SK-N-SH (cell line): ENCODE results near the gene ZBTB46. TPM values are rescaled to one million over a fixed set of nuclear protein-coding genes. Genes with fewer than 3 reads are reported as not detected.
A peak's percentile ranks its signal among the peaks of the same experiment; 100 is the strongest.
"Not testable (repeated sequence)": the region's sequence is repeated elsewhere in the genome, so short reads cannot be mapped to it uniquely, and the experiment has no call there.

Source experiments
- CTCF ChIA-PET: fragments of 300-600, 350-600 bp; formaldehyde crosslinking; extraction: SDS; loops from one replicate; lab custom pipeline; 2021; lab: Yijun Ruan, JAX
- POLR2A ChIA-PET: fragments of 350-600 bp; sonication (Branson Sonifier 250); formaldehyde crosslinking; extraction: SDS; loops from one replicate; lab custom pipeline; 2020; ENCODE audit warnings: antibody characterized with exemption, inconsistent platforms; lab: Yijun Ruan, JAX
- DNase-seq: peaks from one replicate; pipeline ENCODE4 v3.0.0; 2012
- H2AFZ ChIP-seq: fragments of 200-600 bp; sonication (generic); 2 replicates; pipeline ENCODE4 v1.8.1; 2016; ENCODE audit warnings: antibody characterized with exemption, mild to moderate bottlenecking, low read depth
- H3F3A ChIP-seq: fragments of 200-600 bp; sonication (generic); replicated peaks from 2 replicates; pipeline ENCODE3; 2016; ENCODE audit warnings: antibody characterized with exemption, mild to moderate bottlenecking; ENCODE audit not compliant: insufficient read depth
- H3K27ac ChIP-seq, 2 experiments: fragments of 200-500 bp in 1 of 2; fragments of 200-600 bp in 1 of 2; sonication (Bioruptor generic) in 1 of 2; sonication (generic), shearing (Covaris generic) in 1 of 2; 2 replicates each; pipeline versions ENCODE4 v1.5.1 to v1.6.1; 2014 to 2016; ENCODE audit warnings: low read depth in 2 of 2, inconsistent platforms in 1 of 2, low read length in 1 of 2, mild to moderate bottlenecking in 1 of 2, mixed read lengths in 1 of 2
- H3K27me3 ChIP-seq: fragments of 200-600 bp; sonication (generic), shearing (Covaris generic); 2 replicates; pipeline ENCODE4 v1.6.1; 2016; ENCODE audit warnings: mixed run types; ENCODE audit not compliant: insufficient read depth
- H3K36me3 ChIP-seq, 2 experiments: fragments of 200-500 bp in 1 of 2; fragments of 200-600 bp in 1 of 2; sonication (Bioruptor generic) in 1 of 2; sonication (generic) in 1 of 2; replicated peaks in 1 of 2; 2 replicates each; pipeline versions ENCODE3 to v1.5.1; 2014 to 2016; ENCODE audit warnings: low read length in 1 of 2, mild to moderate bottlenecking in 1 of 2; ENCODE audit not compliant: insufficient read depth in 2 of 2, control insufficient read depth in 1 of 2
- H3K4me1 ChIP-seq, 2 experiments: fragments of 200-500 bp in 1 of 2; fragments of 200-600 bp in 1 of 2; sonication (Bioruptor generic) in 1 of 2; sonication (generic), shearing (Covaris generic) in 1 of 2; 2 replicates each; pipeline versions ENCODE4 v1.5.1 to v1.6.1; 2014 to 2016; ENCODE audit warnings: low read depth in 1 of 2, low read length in 1 of 2, mixed run types in 1 of 2; ENCODE audit not compliant: insufficient read depth in 2 of 2, control insufficient read depth in 1 of 2
- H3K4me2 ChIP-seq: fragments of 200-600 bp; sonication (generic), shearing (Covaris generic); 2 replicates; pipeline ENCODE4 v1.6.1; 2017; ENCODE audit warnings: mixed run types
- H3K4me3 ChIP-seq, 2 experiments: fragments of 200-500 bp in 1 of 2; fragments of 200-600 bp in 1 of 2; sonication (Bioruptor generic) in 1 of 2; sonication (generic), shearing (Covaris generic) in 1 of 2; 2 replicates each; pipeline versions ENCODE4 v1.5.1 to v1.8.1; 2014 to 2016; ENCODE audit warnings: low read depth in 2 of 2, inconsistent platforms in 1 of 2, low read length in 1 of 2, mild to moderate bottlenecking in 1 of 2, mixed read lengths in 1 of 2, moderate library complexity in 1 of 2
- H3K79me2 ChIP-seq: fragments of 200-600 bp; sonication (generic); 2 replicates; pipeline ENCODE4 v1.8.1; 2017; ENCODE audit warnings: mild to moderate bottlenecking; ENCODE audit not compliant: insufficient read depth
- H3K9ac ChIP-seq: fragments of 200-600 bp; sonication (generic); 2 replicates; pipeline ENCODE4 v1.6.1; 2017; ENCODE audit warnings: mixed run types
- H3K9me2 ChIP-seq: fragments of 200-600 bp; sonication (generic); 2 replicates; pipeline ENCODE4 v1.6.1; 2017; ENCODE audit warnings: mixed run types
- H3K9me3 ChIP-seq: fragments of 200-600 bp; sonication (generic); 2 replicates; pipeline ENCODE4 v1.6.1; 2017; ENCODE audit warnings: mixed run types, mild to moderate bottlenecking, moderate library complexity
- H4K20me1 ChIP-seq: fragments of 200-600 bp; sonication (generic); 2 replicates; pipeline ENCODE4 v1.6.1; 2017; ENCODE audit warnings: mild to moderate bottlenecking, mixed run types; ENCODE audit not compliant: insufficient read depth
- CHD2 ChIP-seq: fragments of 150-350 bp; IDR thresholded peaks from 2 replicates; pipeline ENCODE4 v1.6.1; 2018; ENCODE audit warnings: low read length; ENCODE audit not compliant: partially characterized antibody
- EZH2phosphoT487 ChIP-seq: fragments of 200-600 bp; sonication (generic); IDR thresholded peaks from 2 replicates; pipeline ENCODE4 v1.6.1; 2017; ENCODE audit warnings: low read depth, mixed run types, mild to moderate bottlenecking, antibody characterized with exemption, moderate library complexity, borderline replicate concordance
- FOSL2 ChIP-seq: IDR thresholded peaks from 2 replicates; pipeline ENCODE4 v1.4.0; 2012; ENCODE audit warnings: low read depth, mild to moderate bottlenecking, moderate library complexity, borderline replicate concordance
- FOXM1 ChIP-seq: IDR thresholded peaks from 2 replicates; pipeline ENCODE4 v1.4.0; 2012; ENCODE audit warnings: low read depth, mild to moderate bottlenecking
- GATA2 ChIP-seq: sonication (generic); formaldehyde crosslinking; IDR thresholded peaks from 2 replicates; pipeline ENCODE4 v1.5.0; 2020; ENCODE audit warnings: mild to moderate bottlenecking, missing genetic modification reagents
- MAX ChIP-seq: IDR thresholded peaks from 2 replicates; pipeline ENCODE4 v1.4.0; 2012; ENCODE audit warnings: low read depth
- POLR2AphosphoS5 ChIP-seq: IDR thresholded peaks from 2 replicates; pipeline ENCODE4 v1.6.1; 2012; ENCODE audit warnings: low read depth, low read length
- RAD21 ChIP-seq: IDR thresholded peaks from 2 replicates; pipeline ENCODE4 v1.6.1; 2012; ENCODE audit warnings: mild to moderate bottlenecking, low read length
- RCOR1 ChIP-seq: fragments of 150-350 bp; IDR thresholded peaks from 2 replicates; pipeline ENCODE4 v1.6.1; 2017; ENCODE audit warnings: antibody characterized with exemption, low read length
- RFX5 ChIP-seq: IDR thresholded peaks from 2 replicates; pipeline ENCODE4 v1.6.1; 2012; ENCODE audit warnings: mild to moderate bottlenecking, improper control_type of control experiment, low read length
- RXRA ChIP-seq: IDR thresholded peaks from 2 replicates; pipeline ENCODE4 v1.4.0; 2012; ENCODE audit warnings: low read depth, mild to moderate bottlenecking, borderline replicate concordance
- SIN3A ChIP-seq: IDR thresholded peaks from 2 replicates; pipeline ENCODE4 v1.6.1; 2012; ENCODE audit warnings: low read depth, mild to moderate bottlenecking, low read length, moderate library complexity, borderline replicate concordance
- SMC3 ChIP-seq: IDR thresholded peaks from 2 replicates; pipeline ENCODE4 v1.6.1; 2012; ENCODE audit warnings: low read depth, low read length, improper control_type of control experiment
- TCF12 ChIP-seq: IDR thresholded peaks from 2 replicates; pipeline ENCODE4 v1.4.0; 2012
- whole genome bisulfite sequencing: methylation state at CpG from one replicate; pipeline ENCODE4 v1.1.6; 2017; ENCODE audit warnings: low lambda C conversion rate; 5-methylcytosine and 5-hydroxymethylcytosine counted together
- polyA plus RNA-seq, 3 experiments: library from polyadenylated mRNA; depleted of rRNA; stranded (reverse); fragments of >200 nt; gene quantifications; 2 replicates each; pipeline ENCODE4 v1.2.3, GENCODE V29; 2012
- TF ChIP-seq, protein P1 (sequence below): fragments of 200-600 bp; sonication (generic); IDR thresholded peaks from 2 replicates; pipeline ENCODE4 v1.6.1; 2017; ENCODE audit warnings: antibody characterized with exemption, mild to moderate bottlenecking, moderate library complexity

The ZBTB46 gene
- polyA plus RNA-seq, 1 of the 3 experiments (the other 2 are of a cell fraction), result 0.15 TPM

- Histone ChIP-seq H3K4me1 (peaks cover 0 to 5% of the 10 kb centered on the region in 2 experiments; a peak in 1 of 4 replicates), H3K36me3 (no peaks in the 10 kb centered on the region), H2AFZ (no peak overlapping the region), H3K27me3 (no peaks in the 10 kb centered on the region), H3K4me2 (no peak overlapping the region), H3F3A (no peaks in the 10 kb centered on the region), H3K9me3 (no peaks in the 10 kb centered on the region), H3K9ac (no peak overlapping the region), H3K9me2 (no peaks in the 10 kb centered on the region), H3K4me3 (no peak overlapping the region), H4K20me1 (no peaks in the 10 kb centered on the region), H3K27ac (no peak overlapping the region), H3K79me2 (no peaks in the 10 kb centered on the region)
- DNase-seq, result no peak
- ChIA-PET POLR2A (no interaction called here), CTCF (interaction anchor here (1.1 to 7.5 kb wide), 3 partner anchors 8 to 240 kb away, joined by 3 to 103 read pairs (median 3); no protein-coding TSS in a partner anchor)
- no peak for TF ChIP-seq TCF12
- TF ChIP-seq RFX5, result no peak
- TF ChIP-seq CHD2, result no peak
- TF ChIP-seq FOXM1, result no peak
- TF ChIP-seq MAX, result no peak
- TF ChIP-seq SIN3A, result no peak
- TF ChIP-seq EZH2phosphoT487, result no peak
- no peak for TF ChIP-seq POLR2AphosphoS5
- no peak for TF ChIP-seq GATA2
- 87% methylated on average over 13 of the region's 13 CpGs for WGBS
Measured at GRCh38 chr20:63777614-63778013, 53.5 kb downstream of the ZBTB46 start.

- H3K9me3 ChIP-seq, H3K4me3 ChIP-seq, H3K9me2 ChIP-seq, DNase-seq, H3K9ac ChIP-seq, H2AFZ ChIP-seq, H3K27me3 ChIP-seq, H3K4me2 ChIP-seq, H3K36me3 ChIP-seq, H3K27ac ChIP-seq, H4K20me1 ChIP-seq, H3F3A ChIP-seq, H3K79me2 ChIP-seq, H3K4me1 ChIP-seq, POLR2A ChIA-PET: not testable (repeated sequence)
- CTCF ChIA-PET, result interaction anchor here (1.1 to 7.5 kb wide), 4 partner anchors 9 to 239 kb away, joined by 3 to 103 read pairs (median 36); no protein-coding TSS in a partner anchor
- 82% methylated on average over 21 of the region's 23 CpGs for WGBS
Measured at GRCh38 chr20:63776875-63777274, 54.2 kb downstream of the ZBTB46 start.

GRCh38 chr20:63775096-63775978 is 55.7 kb downstream of the ZBTB46 start:
- POLR2A ChIA-PET, result no interaction called here
- peak; percentile 95 for DNase-seq

More at GRCh38 chr20:63775096-63775978, 55.7 kb downstream of the ZBTB46 start:
- peak overlapping the region; percentile 28 to 47; a peak in 3 of 4 replicates for H3K4me3 ChIP-seq
- H3K9ac ChIP-seq, result no peak overlapping the region
- H3K9me3 ChIP-seq, result no peaks in the 10 kb centered on the region
- TF ChIP-seq RXRA (no peak), FOSL2 (no peak), RCOR1 (no peak), TCF12 (no peak), RAD21 (peak; percentile 72), SMC3 (peak; percentile 53)
- TF ChIP-seq, protein P1, sequence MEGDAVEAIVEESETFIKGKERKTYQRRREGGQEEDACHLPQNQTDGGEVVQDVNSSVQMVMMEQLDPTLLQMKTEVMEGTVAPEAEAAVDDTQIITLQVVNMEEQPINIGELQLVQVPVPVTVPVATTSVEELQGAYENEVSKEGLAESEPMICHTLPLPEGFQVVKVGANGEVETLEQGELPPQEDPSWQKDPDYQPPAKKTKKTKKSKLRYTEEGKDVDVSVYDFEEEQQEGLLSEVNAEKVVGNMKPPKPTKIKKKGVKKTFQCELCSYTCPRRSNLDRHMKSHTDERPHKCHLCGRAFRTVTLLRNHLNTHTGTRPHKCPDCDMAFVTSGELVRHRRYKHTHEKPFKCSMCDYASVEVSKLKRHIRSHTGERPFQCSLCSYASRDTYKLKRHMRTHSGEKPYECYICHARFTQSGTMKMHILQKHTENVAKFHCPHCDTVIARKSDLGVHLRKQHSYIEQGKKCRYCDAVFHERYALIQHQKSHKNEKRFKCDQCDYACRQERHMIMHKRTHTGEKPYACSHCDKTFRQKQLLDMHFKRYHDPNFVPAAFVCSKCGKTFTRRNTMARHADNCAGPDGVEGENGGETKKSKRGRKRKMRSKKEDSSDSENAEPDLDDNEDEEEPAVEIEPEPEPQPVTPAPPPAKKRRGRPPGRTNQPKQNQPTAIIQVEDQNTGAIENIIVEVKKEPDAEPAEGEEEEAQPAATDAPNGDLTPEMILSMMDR, result peak; percentile 77
- no peaks in the 10 kb centered on the region for H3K9me2 ChIP-seq
- peak overlapping the region; percentile 57; the same call in 1 of the 2 replicates for H3K4me2 ChIP-seq
- H2AFZ ChIP-seq, result peak overlapping the region; percentile 68; the same call in 1 of the 2 replicates
- no peaks in the 10 kb centered on the region for H3K36me3 ChIP-seq
- H3K79me2 ChIP-seq, result no peaks in the 10 kb centered on the region
- CTCF ChIA-PET, result interaction anchor here (0.5 to 7.5 kb wide), 62 partner anchors 10 to 345 kb away, joined by 3 to 103 read pairs (median 5); partner anchors contain the start of genes ABHD16B, HELZ2, LIME1 and PRPF6
- no peak overlapping the region for H3K27ac ChIP-seq
- H3K27me3 ChIP-seq, result no peaks in the 10 kb centered on the region
- H3F3A ChIP-seq, result no peaks in the 10 kb centered on the region
- no peaks in the 10 kb centered on the region for H4K20me1 ChIP-seq
- 54% methylated on average over 17 of the region's 67 CpGs for WGBS
- peaks cover 0 to 5% of the 10 kb centered on the region in 2 experiments; a peak in 1 of 4 replicates for H3K4me1 ChIP-seq
